Vagina (tissue), 2 donors: ENCODE data around the gene SETD5. TPM values are rescaled to one million over a fixed set of nuclear protein-coding genes. Genes with fewer than 3 reads are reported as not detected.

Experiments
- DNase-seq, 2 donors: peaks; one replicate each; pipeline ENCODE4 v3.0.0-alpha.2; 2017; ENCODE audit errors: extremely low spot score in 2 of 2
- H3K27ac ChIP-seq: fragments of 200-600 bp; sonication (generic); one replicate; pipeline ENCODE4 v1.5.1; 2019
- H3K27me3 ChIP-seq: fragments of 200-600 bp; sonication (generic); one replicate; pipeline ENCODE4 v1.5.1; 2019
- H3K36me3 ChIP-seq, 2 donors: fragments of 200-600 bp; sonication (generic); one replicate each; pipeline ENCODE4 v1.5.1; 2017 to 2019
- H3K4me1 ChIP-seq: fragments of 200-600 bp; sonication (generic); one replicate; pipeline ENCODE4 v1.5.1; 2019
- H3K4me3 ChIP-seq, 2 donors: fragments of 200-600 bp; sonication (generic); 1 replicate in 1 of 2; 2 replicates in 1 of 2; pipeline ENCODE4 v1.5.1; 2016 to 2019
- H3K9me3 ChIP-seq: fragments of 200-600 bp; sonication (generic); one replicate; pipeline ENCODE4 v1.5.1; 2019
- CTCF ChIP-seq, 3 experiments: fragments of 450-650 bp in 2 of 3; fragments of 200-600 bp in 1 of 3; sonication (generic) in 1 of 3; IDR thresholded peaks; one replicate each; pipeline ENCODE4 v1.5.1; 2017 to 2019; ENCODE audit warnings: antibody characterized with exemption in 3 of 3, mild to moderate bottlenecking in 2 of 3, moderate library complexity in 2 of 3
- POLR2A ChIP-seq, 2 donors: fragments of 450-650 bp; IDR thresholded peaks; one replicate each; pipeline ENCODE4 v1.6.1; 2017; ENCODE audit warnings: antibody characterized with exemption in 2 of 2, mild to moderate bottlenecking in 2 of 2, moderate library complexity in 2 of 2
- POLR2AphosphoS5 ChIP-seq, 2 donors: sonication (generic); formaldehyde crosslinking; IDR thresholded peaks; one replicate each; pipeline ENCODE4 v1.9.0; 2017; ENCODE audit warnings: antibody characterized with exemption in 2 of 2, mild to moderate bottlenecking in 2 of 2, low read depth in 1 of 2; ENCODE audit not compliant: insufficient read depth in 1 of 2
- intact Hi-C: fragments of 100-400 bp; cut with DNase I; formaldehyde crosslinking; loops from one replicate; pipeline ENCODE4 v1.15.1; 2023
- total RNA-seq: library from RNA; depleted of rRNA; stranded (reverse); fragments of >200 nt; gene quantifications from one replicate; pipeline ENCODE4 v1.2.3, GENCODE V29; 2016

The SETD5 gene
- total RNA-seq, 1 donor from 2014 or later = 110 TPM

- H3K36me3 ChIP-seq = peaks cover 5 to 86% of the 10 kb centered on the region in 2 donors
- no peak for TF ChIP-seq POLR2A (IDR thresholded peaks at IDR 0.05)
- no peak for TF ChIP-seq CTCF (IDR thresholded peaks at IDR 0.05)
- TF ChIP-seq POLR2AphosphoS5 (IDR thresholded peaks at IDR 0.05; ENCODE audit: insufficient read depth in 1 of 2, low read depth in 1 of 2) = no peak
These were observed 23.9 kb upstream of the SETD5 start for GRCh38 chr3:9373465-9373864.

GRCh38 chr3:9377981-9378380 is 19.4 kb upstream of the SETD5 start:
- peaks cover 0 to 76% of the 10 kb centered on the region in 2 donors for H3K36me3 ChIP-seq

More at GRCh38 chr3:9373465-9373864, 23.9 kb upstream of the SETD5 start:
- Histone ChIP-seq H3K27me3 (no peaks in the 10 kb centered on the region), H3K27ac (no peak overlapping the region), H3K4me3 (no peak overlapping the region), H3K4me1 (no peaks in the 10 kb centered on the region), H3K9me3 (no peaks in the 10 kb centered on the region)
- DNase-seq = no peak
- intact Hi-C loops = no loop called here

GRCh38 chr3:9379327-9379726 is 18.1 kb upstream of the SETD5 start:
- intact Hi-C loops = no loop called here
- Histone ChIP-seq H3K4me1 (no peaks in the 10 kb centered on the region), H3K36me3 (peaks cover 0 to 76% of the 10 kb centered on the region in 2 donors), H3K4me3 (no peak overlapping the region), H3K9me3 (no peaks in the 10 kb centered on the region), H3K27ac (no peak overlapping the region), H3K27me3 (no peaks in the 10 kb centered on the region)
- no peak for DNase-seq
- no peak for TF ChIP-seq CTCF (IDR thresholded peaks at IDR 0.05)
- TF ChIP-seq POLR2AphosphoS5 (IDR thresholded peaks at IDR 0.05; ENCODE audit: insufficient read depth in 1 of 2, low read depth in 1 of 2) = no peak
- TF ChIP-seq POLR2A (IDR thresholded peaks at IDR 0.05) = no peak

More at GRCh38 chr3:9377981-9378380, 19.4 kb upstream of the SETD5 start:
- Histone ChIP-seq H3K4me1 (no peaks in the 10 kb centered on the region), H3K27ac (no peak overlapping the region), H3K4me3 (no peak overlapping the region), H3K27me3 (no peaks in the 10 kb centered on the region), H3K9me3 (no peaks in the 10 kb centered on the region)
- intact Hi-C loops = no loop called here
- no peak for TF ChIP-seq POLR2A (IDR thresholded peaks at IDR 0.05)
- no peak for TF ChIP-seq CTCF (IDR thresholded peaks at IDR 0.05)
- TF ChIP-seq POLR2AphosphoS5 (IDR thresholded peaks at IDR 0.05; ENCODE audit: insufficient read depth in 1 of 2, low read depth in 1 of 2) = no peak
- DNase-seq = no peak

GRCh38 chr3:9380014-9380413 is 17.4 kb upstream of the SETD5 start:
- Histone ChIP-seq H3K36me3 (peaks cover 0 to 75% of the 10 kb centered on the region in 2 donors), H3K27ac (no peak overlapping the region), H3K27me3 (no peaks in the 10 kb centered on the region), H3K4me3 (no peak overlapping the region), H3K9me3 (no peaks in the 10 kb centered on the region), H3K4me1 (no peaks in the 10 kb centered on the region)
- intact Hi-C loops = no loop called here
- DNase-seq = no peak
- TF ChIP-seq CTCF (IDR thresholded peaks at IDR 0.05) = no peak
- no peak for TF ChIP-seq POLR2AphosphoS5 (IDR thresholded peaks at IDR 0.05; ENCODE audit: insufficient read depth in 1 of 2, low read depth in 1 of 2)
- no peak for TF ChIP-seq POLR2A (IDR thresholded peaks at IDR 0.05)

- peaks cover 3 to 80% of the 10 kb centered on the region in 2 donors for H3K36me3 ChIP-seq
- H3K4me3 ChIP-seq = no peak overlapping the region
- no peak for TF ChIP-seq POLR2AphosphoS5 (IDR thresholded peaks at IDR 0.05; ENCODE audit: insufficient read depth in 1 of 2, low read depth in 1 of 2)
- TF ChIP-seq CTCF (IDR thresholded peaks at IDR 0.05) = no peak
- TF ChIP-seq POLR2A (IDR thresholded peaks at IDR 0.05) = no peak
- no peaks in the 10 kb centered on the region for H3K4me1 ChIP-seq
- H3K27ac ChIP-seq = no peak overlapping the region
- H3K9me3 ChIP-seq = no peaks in the 10 kb centered on the region
- H3K27me3 ChIP-seq = no peaks in the 10 kb centered on the region
- DNase-seq = no peak
- intact Hi-C loops = no loop called here
These were observed 13.1 kb upstream of the SETD5 start for GRCh38 chr3:9384141-9384828.
